IMR-90 (cell line): ENCODE results near the gene ARID5A. TPM values are rescaled to one million over a fixed set of nuclear protein-coding genes. Genes with fewer than 3 reads are reported as not detected.

Experiments
- ATAC-seq: fragments of 200-7000 bp; cut with Tn5 transposase; 2 replicates; pipeline ENCODE4 v1.9.1; 2020; ENCODE audit warnings: low read depth, mild to moderate bottlenecking, moderate library complexity
- BruUV-seq: library from RNA; stranded (reverse); fragments of 400-500 nt; replicated peaks from 2 replicates; lab custom pipeline; 2021; lab: Mats Ljungman, UMichigan
- CTCF ChIA-PET: fragments of 300-600 bp; formaldehyde crosslinking; extraction: SDS; loops from one replicate; lab custom pipeline; 2021; ENCODE audit warnings: antibody characterized with exemption; lab: Yijun Ruan, JAX
- POLR2A ChIA-PET: fragments of 300-600 bp; sonication (Branson Sonifier 250); formaldehyde crosslinking; loops from one replicate; lab custom pipeline; 2022; ENCODE audit warnings: antibody characterized with exemption; ENCODE audit not compliant: unreplicated experiment; lab: Charles Lee
- DNase-seq: peaks from one replicate; pipeline ENCODE4 v3.0.0; 2013
- H2AFZ ChIP-seq: replicated peaks from 2 replicates; pipeline ENCODE3; 2013; ENCODE audit warnings: low read length, mild to moderate bottlenecking; ENCODE audit not compliant: poor library complexity
- H2AK5ac ChIP-seq: 2 replicates; pipeline ENCODE4 v1.6.1; 2013; ENCODE audit warnings: low read depth, low read length, inconsistent platforms
- H2AK9ac ChIP-seq: replicated peaks from 2 replicates; pipeline ENCODE3; 2013; ENCODE audit warnings: mild to moderate bottlenecking, low read depth, low read length, moderate library complexity; ENCODE audit not compliant: poor library complexity
- H2BK120ac ChIP-seq: 2 replicates; pipeline ENCODE4 v1.6.1; 2013; ENCODE audit warnings: low read depth, low read length, inconsistent platforms
- H2BK15ac ChIP-seq: 3 replicates; pipeline ENCODE4 v1.6.1; 2013; ENCODE audit warnings: low read depth, low read length, inconsistent platforms
- H2BK20ac ChIP-seq: 2 replicates; pipeline ENCODE4 v1.6.1; 2013; ENCODE audit warnings: low read depth, mild to moderate bottlenecking, inconsistent platforms, low read length, moderate library complexity
- H2BK5ac ChIP-seq: 2 replicates; pipeline ENCODE4 v1.6.1; 2013; ENCODE audit warnings: mild to moderate bottlenecking, low read depth, low read length, inconsistent platforms; ENCODE audit not compliant: poor library complexity, severe bottlenecking
- H3K14ac ChIP-seq: replicated peaks from 2 replicates; pipeline ENCODE4 v1.6.1; 2013; ENCODE audit warnings: low read depth, low read length, inconsistent platforms
- H3K18ac ChIP-seq: 2 replicates; pipeline ENCODE4 v1.6.1; 2013; ENCODE audit warnings: low read depth, low read length, control low read depth
- H3K23ac ChIP-seq: 2 replicates; pipeline ENCODE4 v1.6.1; 2013; ENCODE audit warnings: low read depth, low read length, inconsistent platforms
- H3K27ac ChIP-seq: 2 replicates; pipeline ENCODE4 v1.5.1; 2013; ENCODE audit warnings: mild to moderate bottlenecking, control low read depth, low read length; ENCODE audit not compliant: insufficient read depth
- H3K27me3 ChIP-seq: 2 replicates; pipeline ENCODE4 v1.6.1; 2013; ENCODE audit warnings: low read length; ENCODE audit not compliant: control insufficient read depth, insufficient read depth
- H3K36me3 ChIP-seq: 2 replicates; pipeline ENCODE4 v1.6.1; 2013; ENCODE audit warnings: low read length, mixed read lengths; ENCODE audit not compliant: control insufficient read depth, insufficient read depth
- H3K4ac ChIP-seq: 2 replicates; pipeline ENCODE4 v1.6.1; 2013; ENCODE audit warnings: low read depth, low read length, inconsistent platforms
- H3K4me1 ChIP-seq: 2 replicates; pipeline ENCODE4 v1.6.1; 2013; ENCODE audit warnings: low read length, mixed read lengths; ENCODE audit not compliant: control insufficient read depth, insufficient read depth
- H3K4me2 ChIP-seq: 2 replicates; pipeline ENCODE4 v1.6.1; 2013; ENCODE audit warnings: low read depth, mild to moderate bottlenecking, control low read depth, low read length, moderate library complexity
- H3K4me3 ChIP-seq: 2 replicates; pipeline ENCODE4 v1.5.1; 2013; ENCODE audit warnings: low read depth, mild to moderate bottlenecking, control low read depth, low read length, moderate library complexity; ENCODE audit not compliant: insufficient read depth
- H3K56ac ChIP-seq: 2 replicates; pipeline ENCODE4 v1.6.1; 2013; ENCODE audit warnings: low read length, inconsistent platforms; ENCODE audit not compliant: insufficient read depth; ENCODE audit errors: extremely low read depth
- H3K79me1 ChIP-seq, 2 experiments: 2 replicates each; pipeline ENCODE4 v1.6.1; 2013; ENCODE audit warnings: low read length in 2 of 2, inconsistent platforms in 1 of 2, low read depth in 1 of 2
- H3K9ac ChIP-seq: 2 replicates; pipeline ENCODE4 v1.6.1; 2013; ENCODE audit warnings: low read depth, low read length, control low read depth
- H3K9me1 ChIP-seq: 2 replicates; pipeline ENCODE4 v1.6.1; 2013; ENCODE audit warnings: low read length, inconsistent platforms; ENCODE audit not compliant: insufficient read depth
- H3K9me3 ChIP-seq: 2 replicates; pipeline ENCODE4 v1.6.1; 2013; ENCODE audit warnings: low read length; ENCODE audit not compliant: control insufficient read depth, insufficient read depth
- H4K20me1 ChIP-seq: 2 replicates; pipeline ENCODE4 v1.6.1; 2013; ENCODE audit warnings: low read length, inconsistent platforms; ENCODE audit not compliant: insufficient read depth
- H4K5ac ChIP-seq: 2 replicates; pipeline ENCODE4 v1.6.1; 2013; ENCODE audit warnings: mild to moderate bottlenecking, low read depth, low read length, control low read depth
- H4K8ac ChIP-seq, 2 experiments: 2 replicates each; pipeline ENCODE4 v1.6.1; 2013; ENCODE audit warnings: low read depth in 2 of 2, low read length in 2 of 2, control low read depth in 1 of 2, inconsistent platforms in 1 of 2
- H4K91ac ChIP-seq: 2 replicates; pipeline ENCODE4 v1.6.1; 2013; ENCODE audit warnings: low read depth, low read length, inconsistent platforms; ENCODE audit not compliant: insufficient read depth
- BHLHE40 ChIP-seq: fragments of 150-350 bp; IDR thresholded peaks from 2 replicates; pipeline ENCODE4 v1.6.1; 2016; ENCODE audit warnings: mild to moderate bottlenecking, low read depth, low read length
- CHD1 ChIP-seq: IDR thresholded peaks from 2 replicates; pipeline ENCODE4 v1.6.1; 2012; ENCODE audit warnings: low read depth, low read length, improper control_type of control experiment
- FOS ChIP-seq: fragments of 150-350 bp; IDR thresholded peaks from 2 replicates; pipeline ENCODE4 v1.6.1; 2016; ENCODE audit warnings: low read depth, low read length
- MAFK ChIP-seq: IDR thresholded peaks from 2 replicates; pipeline ENCODE4 v1.6.1; 2012; ENCODE audit warnings: low read depth, low read length, improper control_type of control experiment
- MAZ ChIP-seq: IDR thresholded peaks from 2 replicates; pipeline ENCODE4 v1.6.1; 2012; ENCODE audit warnings: low read depth, mild to moderate bottlenecking, low read length, improper control_type of control experiment, moderate library complexity, borderline replicate concordance
- MXI1 ChIP-seq: IDR thresholded peaks from 2 replicates; pipeline ENCODE4 v1.6.1; 2012; ENCODE audit warnings: low read depth, mild to moderate bottlenecking, low read length, moderate library complexity, borderline replicate concordance
- NFE2L2 ChIP-seq: fragments of 150-350 bp; IDR thresholded peaks from 2 replicates; pipeline ENCODE4 v1.6.1; 2016; ENCODE audit warnings: low read depth, mild to moderate bottlenecking, low read length
- POLR2A ChIP-seq: IDR thresholded peaks from 2 replicates; pipeline ENCODE4 v1.6.1; 2012; ENCODE audit warnings: mild to moderate bottlenecking, low read depth, low read length
- RCOR1 ChIP-seq: IDR thresholded peaks from 2 replicates; pipeline ENCODE4 v1.6.1; 2012; ENCODE audit warnings: mild to moderate bottlenecking, low read length, improper control_type of control experiment; ENCODE audit not compliant: insufficient replicate concordance
- RFX5 ChIP-seq: IDR thresholded peaks from 2 replicates; pipeline ENCODE4 v1.8.0; 2012; ENCODE audit warnings: low read depth, mild to moderate bottlenecking, low read length, moderate library complexity
- SMC3 ChIP-seq: fragments of 150-350 bp; IDR thresholded peaks from 2 replicates; pipeline ENCODE4 v1.6.1; 2016; ENCODE audit warnings: low read depth, mild to moderate bottlenecking, antibody characterized with exemption, low read length, moderate library complexity
- WGBS, 2 experiments: methylation state at CpG; one replicate each; pipeline versions ENCODE4 v1.1.5 to v1.1.7; 2013; ENCODE audit warnings: missing lambda C conversion rate in 2 of 2; ENCODE audit not compliant: insufficient read length in 1 of 2; ENCODE audit errors: extremely low coverage in 2 of 2; 5-methylcytosine and 5-hydroxymethylcytosine counted together
- dilution Hi-C: fragments of 300-500 bp; cut with HindIII; formaldehyde crosslinking; loops from one replicate; pipeline ENCODE4 v1.14.3; 2018; ENCODE audit warnings: low sequenced_read_pairs; ENCODE audit not compliant: unreplicated experiment
- in situ Hi-C: fragments of 300-500 bp; cut with MboI; formaldehyde crosslinking; loops from 3 replicates; pipeline ENCODE4 v1.14.3; 2019; ENCODE audit warnings: low sequenced_read_pairs, inconsistent platforms, mixed read lengths
- intact Hi-C: fragments of 100-400 bp; cut with micrococcal nuclease; formaldehyde crosslinking; loops from 2 replicates; pipeline ENCODE4 v1.10.0; 2022
- polyA plus RNA-seq, 3 experiments: library from polyadenylated mRNA; depleted of rRNA; stranded (reverse); fragments of >200 nt; gene quantifications; 2 replicates each; pipeline ENCODE4 v1.2.3, GENCODE V29; 2012; ENCODE audit warnings: low replicate concordance in 1 of 3
- total RNA-seq: library from RNA; depleted of rRNA; stranded (reverse); fragments of >200 nt; gene quantifications from 2 replicates; pipeline ENCODE4 v1.2.3, GENCODE V29; 2012
- TF ChIP-seq, protein P1 (sequence below): conservative IDR thresholded peaks from 2 replicates; pipeline ENCODE4 v1.5.1; 2012; ENCODE audit warnings: mild to moderate bottlenecking, low read depth, low read length, improper control_type of control experiment
- TF ChIP-seq, protein P2 (sequence below): fragments of 150-350 bp; IDR thresholded peaks from 2 replicates; pipeline ENCODE4 v1.6.1; 2016; ENCODE audit warnings: low read depth, mild to moderate bottlenecking, low read length, moderate library complexity, borderline replicate concordance
- TF ChIP-seq, protein P3 (sequence below): fragments of 150-350 bp; IDR thresholded peaks from 2 replicates; pipeline ENCODE4 v1.6.1; 2017; ENCODE audit warnings: mild to moderate bottlenecking, antibody characterized with exemption, low read length, low read depth

ARID5A gene
- total and polyA plus RNA-seq, 2 of the 4 experiments (the other 2 are of a cell fraction), result 2.3 to 6.7 TPM

DNA sequence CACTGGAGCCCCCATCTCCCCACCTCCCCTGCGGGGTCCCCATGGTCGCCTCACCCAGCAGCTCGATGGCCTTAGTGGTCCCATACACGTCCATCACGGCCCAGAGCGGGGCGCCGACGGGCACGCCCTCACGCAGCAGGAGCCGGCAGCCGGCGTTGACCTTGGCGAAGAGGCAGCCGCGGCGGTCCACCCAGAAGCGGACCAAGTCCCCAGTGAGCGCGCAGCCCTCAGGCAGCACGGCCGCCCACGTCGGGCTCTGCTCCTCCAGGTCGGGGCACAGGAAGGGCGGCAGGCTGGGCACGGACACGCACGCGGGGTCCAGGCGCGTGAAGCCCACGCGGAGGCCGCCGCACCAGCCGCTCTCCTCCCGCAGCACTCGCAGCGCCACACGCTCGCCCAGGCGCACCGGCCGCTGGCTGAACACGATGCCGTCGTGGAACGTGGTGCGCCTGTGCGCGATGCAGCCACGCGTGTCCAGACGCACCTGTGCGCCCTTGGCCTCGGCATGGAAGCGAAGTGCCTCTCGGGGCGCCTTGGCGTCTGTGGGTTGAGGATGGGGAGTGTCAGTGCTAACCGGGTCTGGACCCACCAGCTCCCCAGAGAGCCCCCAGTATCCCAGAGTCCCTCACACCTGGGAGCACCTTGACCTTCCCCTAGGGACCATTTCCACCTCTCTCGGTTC, 36.0 kb upstream of the ARID5A start:
- Histone ChIP-seq H3K9ac (no peak overlapping the region), H4K20me1 (no peaks in the 10 kb centered on the region), H2BK5ac (no peak overlapping the region), H3K9me1 (no peaks in the 10 kb centered on the region), H2AK9ac (peak overlapping the region; percentile 19), H2BK120ac (no peak overlapping the region), H4K8ac (no peak overlapping the region), H3K14ac (no peak overlapping the region), H3K4ac (no peak overlapping the region), H2AFZ (no peak overlapping the region), H2AK5ac (no peak overlapping the region), H3K18ac (no peak overlapping the region), H4K91ac (no peak overlapping the region), H3K9me3 (peaks cover 3% of the 10 kb centered on the region), H3K4me3 (no peak overlapping the region), H3K23ac (no peak overlapping the region), H3K36me3 (no peaks in the 10 kb centered on the region), H2BK15ac (no peak overlapping the region), H3K4me2 (no peak overlapping the region), H3K79me1 (no peaks in the 10 kb centered on the region), H3K4me1 (peaks cover 1% of the 10 kb centered on the region; the same call in 1 of the 2 replicates), H3K56ac (no peak overlapping the region), H2BK20ac (no peak overlapping the region), H3K27me3 (peaks cover 68% of the 10 kb centered on the region), H4K5ac (no peak overlapping the region), H3K27ac (no peak overlapping the region)
- BruUV-seq, result no TSS peak
- no peak for DNase-seq
- POLR2A ChIA-PET, result no interaction called here
- intact Hi-C loops, result no loop called here
- in situ Hi-C loops, result loop anchor here (25.0 kb wide), 1 partner anchor 488 kb away; no protein-coding TSS in a partner anchor
- no peak for TF ChIP-seq POLR2A
- TF ChIP-seq, protein P1, sequence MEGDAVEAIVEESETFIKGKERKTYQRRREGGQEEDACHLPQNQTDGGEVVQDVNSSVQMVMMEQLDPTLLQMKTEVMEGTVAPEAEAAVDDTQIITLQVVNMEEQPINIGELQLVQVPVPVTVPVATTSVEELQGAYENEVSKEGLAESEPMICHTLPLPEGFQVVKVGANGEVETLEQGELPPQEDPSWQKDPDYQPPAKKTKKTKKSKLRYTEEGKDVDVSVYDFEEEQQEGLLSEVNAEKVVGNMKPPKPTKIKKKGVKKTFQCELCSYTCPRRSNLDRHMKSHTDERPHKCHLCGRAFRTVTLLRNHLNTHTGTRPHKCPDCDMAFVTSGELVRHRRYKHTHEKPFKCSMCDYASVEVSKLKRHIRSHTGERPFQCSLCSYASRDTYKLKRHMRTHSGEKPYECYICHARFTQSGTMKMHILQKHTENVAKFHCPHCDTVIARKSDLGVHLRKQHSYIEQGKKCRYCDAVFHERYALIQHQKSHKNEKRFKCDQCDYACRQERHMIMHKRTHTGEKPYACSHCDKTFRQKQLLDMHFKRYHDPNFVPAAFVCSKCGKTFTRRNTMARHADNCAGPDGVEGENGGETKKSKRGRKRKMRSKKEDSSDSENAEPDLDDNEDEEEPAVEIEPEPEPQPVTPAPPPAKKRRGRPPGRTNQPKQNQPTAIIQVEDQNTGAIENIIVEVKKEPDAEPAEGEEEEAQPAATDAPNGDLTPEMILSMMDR, result no peak
- TF ChIP-seq SMC3, result no peak
- no peak for TF ChIP-seq CHD1
- TF ChIP-seq, protein P2, sequence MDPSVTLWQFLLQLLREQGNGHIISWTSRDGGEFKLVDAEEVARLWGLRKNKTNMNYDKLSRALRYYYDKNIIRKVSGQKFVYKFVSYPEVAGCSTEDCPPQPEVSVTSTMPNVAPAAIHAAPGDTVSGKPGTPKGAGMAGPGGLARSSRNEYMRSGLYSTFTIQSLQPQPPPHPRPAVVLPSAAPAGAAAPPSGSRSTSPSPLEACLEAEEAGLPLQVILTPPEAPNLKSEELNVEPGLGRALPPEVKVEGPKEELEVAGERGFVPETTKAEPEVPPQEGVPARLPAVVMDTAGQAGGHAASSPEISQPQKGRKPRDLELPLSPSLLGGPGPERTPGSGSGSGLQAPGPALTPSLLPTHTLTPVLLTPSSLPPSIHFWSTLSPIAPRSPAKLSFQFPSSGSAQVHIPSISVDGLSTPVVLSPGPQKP, result no peak
- no peak for TF ChIP-seq BHLHE40
- TF ChIP-seq MAZ, result no peak
- TF ChIP-seq RFX5, result no peak
- no peak for TF ChIP-seq MAFK
- TF ChIP-seq, protein P3, sequence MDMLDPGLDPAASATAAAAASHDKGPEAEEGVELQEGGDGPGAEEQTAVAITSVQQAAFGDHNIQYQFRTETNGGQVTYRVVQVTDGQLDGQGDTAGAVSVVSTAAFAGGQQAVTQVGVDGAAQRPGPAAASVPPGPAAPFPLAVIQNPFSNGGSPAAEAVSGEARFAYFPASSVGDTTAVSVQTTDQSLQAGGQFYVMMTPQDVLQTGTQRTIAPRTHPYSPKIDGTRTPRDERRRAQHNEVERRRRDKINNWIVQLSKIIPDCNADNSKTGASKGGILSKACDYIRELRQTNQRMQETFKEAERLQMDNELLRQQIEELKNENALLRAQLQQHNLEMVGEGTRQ, result no peak
- no peak for TF ChIP-seq FOS
- TF ChIP-seq MXI1, result no peak
- no peak for TF ChIP-seq NFE2L2
- no peak for TF ChIP-seq RCOR1
- WGBS, 2 experiments, result 7% methylated on average over 26 of the region's 64 CpGs; no CpG with 5 or more reads in 1 of the 2 experiments
- CTCF ChIA-PET, result no interaction called here
- dilution Hi-C loops, result no loop called here
- ATAC-seq, result no peak
